Stimulated activated effector memory CD8-positive, alpha-beta T cell treated with anti-CD3 and anti-CD28 coated beads, Interleukin-12 subunit alpha, Interleukin-12 subunit beta, amount 100 ng/mL, for 72 hours (primary cell): ENCODE results near the gene SPDEF.

ENCODE experiments used
- ATAC-seq: fragments of 150-1000 bp; cut with Tn5 transposase; 2 replicates; pipeline ENCODE4 v1.10.0; 2021
- DNase-seq, 2 donors: peaks; one replicate each; pipeline ENCODE4 v3.0.0; 2021 to 2022; ENCODE audit warnings: low spot score in 2 of 2
- H3K27ac Mint-ChIP-seq: one replicate; pipeline ENCODE4 v1.8.0; 2022; ENCODE audit warnings: mild to moderate bottlenecking, mixed read lengths
- H3K36me3 Mint-ChIP-seq: one replicate; pipeline ENCODE4 v1.8.0; 2022; ENCODE audit warnings: mild to moderate bottlenecking, mixed read lengths
- H3K4me1 Mint-ChIP-seq: one replicate; pipeline ENCODE4 v1.8.0; 2022; ENCODE audit warnings: mixed read lengths
- H3K4me3 Mint-ChIP-seq: one replicate; pipeline ENCODE4 v1.8.0; 2022; ENCODE audit warnings: mild to moderate bottlenecking, mixed read lengths
- H3K9me3 Mint-ChIP-seq: one replicate; pipeline ENCODE4 v1.8.0; 2022; ENCODE audit warnings: mixed read lengths

Gene SPDEF

DNA sequence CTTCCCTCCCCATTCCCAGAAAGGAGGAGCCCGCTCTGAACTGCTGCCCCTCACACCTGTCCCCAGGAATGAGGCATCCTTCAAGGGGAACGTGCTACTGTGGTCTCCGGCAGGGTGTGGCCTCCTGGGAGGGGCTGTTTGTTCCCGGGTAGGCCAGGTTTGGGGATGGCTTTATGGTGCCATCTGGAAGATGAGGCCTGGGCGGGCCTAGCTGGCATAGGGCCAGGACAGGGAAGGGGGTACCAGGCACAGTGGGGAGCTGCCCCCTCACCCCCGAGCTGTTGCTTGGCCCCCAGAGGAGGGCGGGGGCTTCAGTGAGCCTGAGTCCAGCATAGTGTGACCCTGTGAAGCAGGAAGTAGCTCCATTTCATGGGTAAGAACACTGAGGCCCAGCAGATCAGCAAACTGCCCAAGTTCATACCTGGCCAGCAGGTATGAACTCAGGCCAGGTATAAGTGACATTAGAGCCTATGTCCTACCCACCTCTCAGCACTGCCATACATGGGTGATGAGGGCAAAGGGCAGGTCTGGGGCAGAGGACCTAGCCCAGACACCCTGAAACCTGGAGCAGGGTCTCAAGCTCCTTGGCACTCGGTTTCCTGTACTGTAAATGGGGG lies 17.5 kb upstream of the SPDEF start:
- H3K9me3 Mint-ChIP-seq: no peaks in the 10 kb centered on the region
- peaks cover 12% of the 10 kb centered on the region for H3K36me3 Mint-ChIP-seq
- no peak for ATAC-seq
- H3K27ac Mint-ChIP-seq: no peak overlapping the region
- no peak for DNase-seq
- H3K4me3 Mint-ChIP-seq: no peak overlapping the region
- H3K4me1 Mint-ChIP-seq: peaks cover 7% of the 10 kb centered on the region

DNA sequence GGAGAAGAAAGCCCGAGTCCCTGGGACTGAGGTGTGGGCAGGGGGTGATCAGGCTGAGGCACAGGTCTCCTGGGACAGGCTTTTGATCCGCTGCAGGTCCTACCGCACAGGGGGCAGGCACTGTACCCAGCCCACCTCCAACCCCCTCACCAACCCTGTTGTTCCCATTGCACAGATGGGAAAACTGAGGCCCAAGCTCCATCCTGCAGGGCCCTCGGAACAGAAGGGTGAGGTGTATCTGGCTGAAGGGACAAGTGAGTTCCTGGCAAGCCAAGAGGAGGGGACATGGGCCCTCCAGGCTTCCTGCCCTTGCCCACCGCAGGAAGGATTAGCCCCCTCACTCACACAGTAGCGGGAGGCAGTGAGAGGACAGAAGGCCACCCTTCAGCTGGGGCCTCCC lies 16.5 kb upstream of the SPDEF start:
- Mint-ChIP-seq H3K36me3 (peaks cover 12% of the 10 kb centered on the region), H3K4me1 (peaks cover 7% of the 10 kb centered on the region), H3K27ac (no peak overlapping the region), H3K4me3 (no peak overlapping the region), H3K9me3 (no peaks in the 10 kb centered on the region)
- ATAC-seq (no peak), DNase-seq (no peak)

DNA sequence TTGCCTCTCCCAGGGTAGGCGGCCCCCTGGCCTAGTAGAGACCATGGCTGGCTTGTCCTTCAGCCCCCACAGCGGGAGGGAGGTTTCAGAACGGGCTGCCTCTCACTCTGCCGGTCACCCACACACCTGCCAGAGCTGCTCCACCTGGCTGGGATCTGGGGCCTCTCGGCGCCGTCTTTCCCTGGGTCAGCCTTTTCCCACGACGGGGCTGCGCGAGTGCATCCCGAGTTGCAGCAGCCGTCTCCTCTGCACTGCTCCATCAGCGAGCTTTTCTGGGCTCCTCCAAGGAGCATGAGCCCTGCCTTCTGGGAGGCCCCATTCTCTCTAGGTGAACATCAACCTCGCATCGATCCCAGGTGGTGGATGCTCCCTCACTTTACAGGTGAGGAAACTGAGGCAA lies 15.9 kb upstream of the SPDEF start:
- Mint-ChIP-seq H3K4me1 (peaks cover 7% of the 10 kb centered on the region), H3K27ac (no peak overlapping the region), H3K9me3 (no peaks in the 10 kb centered on the region), H3K4me3 (no peak overlapping the region), H3K36me3 (peaks cover 12% of the 10 kb centered on the region)
- no peak for DNase-seq
- ATAC-seq: no peak

DNA sequence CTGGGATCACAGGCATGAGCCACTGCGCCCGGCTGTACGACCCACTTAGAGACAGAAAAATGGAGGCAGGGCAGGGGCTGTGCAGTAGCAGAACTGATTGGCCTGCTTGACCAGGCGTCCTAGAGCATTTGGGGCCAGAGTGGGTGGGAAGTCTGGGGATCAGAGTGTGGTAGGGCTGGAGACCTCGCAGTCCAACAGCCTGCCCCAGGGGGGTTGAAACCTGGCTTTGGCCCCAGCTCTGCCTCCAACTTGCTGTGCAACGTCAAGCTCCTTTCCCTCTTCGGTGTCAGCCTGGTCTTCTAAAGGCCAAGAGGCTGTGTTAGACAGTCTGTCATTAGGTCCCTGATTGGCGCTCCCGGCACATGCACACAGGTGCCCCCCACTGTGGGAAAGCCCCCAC lies 15.3 kb upstream of the SPDEF start:
- ATAC-seq: no peak
- Mint-ChIP-seq H3K4me3 (no peak overlapping the region), H3K36me3 (peaks cover 12% of the 10 kb centered on the region), H3K9me3 (no peaks in the 10 kb centered on the region), H3K4me1 (peaks cover 4% of the 10 kb centered on the region), H3K27ac (no peak overlapping the region)
- DNase-seq: no peak

DNA sequence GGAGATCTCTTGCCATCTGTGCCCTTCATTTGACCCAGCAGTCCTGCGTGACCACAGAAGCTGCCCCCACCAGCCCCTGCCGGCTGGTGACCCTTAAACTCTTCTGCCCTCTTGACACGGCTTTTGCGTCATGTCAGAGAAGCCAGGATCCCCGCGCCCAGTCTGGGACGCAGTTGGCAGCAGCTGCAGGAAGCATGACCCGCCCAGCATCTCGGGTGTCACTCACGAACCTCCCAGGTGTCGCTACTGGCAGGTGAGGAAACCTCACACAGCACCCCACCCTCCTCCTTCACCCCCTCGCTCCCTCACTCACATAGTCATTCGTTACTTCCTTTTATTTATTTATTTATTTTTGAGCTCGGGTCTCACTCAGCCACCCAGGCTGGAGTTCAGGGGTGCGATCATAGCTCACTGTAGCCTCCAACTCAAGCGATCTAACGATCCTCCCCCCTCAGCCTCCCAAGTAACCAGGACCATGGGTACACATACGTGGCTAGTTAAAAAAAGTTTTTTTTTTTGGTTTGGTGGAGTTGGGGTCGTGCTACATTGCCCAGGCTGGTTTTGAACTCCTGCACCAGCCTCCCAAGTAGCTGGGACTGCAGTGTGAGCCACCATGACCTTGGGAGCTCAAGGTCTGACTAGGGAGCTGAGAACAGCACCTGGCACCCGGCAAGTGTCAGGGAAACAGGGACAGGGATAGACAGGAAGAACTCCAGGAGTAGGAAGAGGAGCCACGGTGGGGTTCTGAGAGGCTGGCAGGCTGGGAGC lies 14.1 kb upstream of the SPDEF start:
- H3K36me3 Mint-ChIP-seq: peaks cover 5% of the 10 kb centered on the region
- ATAC-seq (no peak), DNase-seq (no peak)
- H3K9me3 Mint-ChIP-seq: no peaks in the 10 kb centered on the region
- no peak overlapping the region for H3K27ac Mint-ChIP-seq
- H3K4me1 Mint-ChIP-seq: no peaks in the 10 kb centered on the region
- H3K4me3 Mint-ChIP-seq: no peak overlapping the region

DNA sequence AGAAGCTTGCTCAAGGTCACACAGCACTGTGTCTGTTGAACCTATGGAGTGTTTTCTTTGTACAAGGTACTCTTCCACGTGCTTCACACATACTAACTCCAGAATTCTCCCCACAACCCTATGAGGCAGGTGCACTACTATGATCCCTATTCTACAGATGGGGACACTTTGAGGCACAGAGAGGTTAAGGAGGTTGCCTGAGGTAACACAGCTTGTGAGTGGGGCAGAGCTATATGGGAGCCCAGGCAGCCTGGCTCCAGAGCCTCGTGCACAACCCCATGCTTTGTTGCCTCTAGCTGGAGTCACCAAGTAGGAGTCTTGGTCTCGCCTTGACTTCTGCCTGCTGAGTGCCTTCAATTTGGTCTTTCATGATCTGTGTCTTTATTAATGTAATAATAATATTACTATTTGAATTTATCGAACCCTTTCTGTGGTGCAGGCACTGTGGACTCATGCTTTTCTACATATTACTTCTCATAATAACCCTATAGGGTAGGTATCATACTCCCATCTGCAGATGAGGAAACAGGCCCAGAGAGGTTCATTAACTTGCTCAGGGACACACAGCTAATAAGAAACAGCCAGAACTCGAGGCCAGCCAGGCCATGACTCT lies 13.3 kb upstream of the SPDEF start:
- ATAC-seq (no peak), DNase-seq (no peak)
- H3K4me3 Mint-ChIP-seq: no peak overlapping the region
- no peaks in the 10 kb centered on the region for H3K9me3 Mint-ChIP-seq
- peaks cover 5% of the 10 kb centered on the region for H3K36me3 Mint-ChIP-seq
- no peaks in the 10 kb centered on the region for H3K4me1 Mint-ChIP-seq
- H3K27ac Mint-ChIP-seq: no peak overlapping the region

DNA sequence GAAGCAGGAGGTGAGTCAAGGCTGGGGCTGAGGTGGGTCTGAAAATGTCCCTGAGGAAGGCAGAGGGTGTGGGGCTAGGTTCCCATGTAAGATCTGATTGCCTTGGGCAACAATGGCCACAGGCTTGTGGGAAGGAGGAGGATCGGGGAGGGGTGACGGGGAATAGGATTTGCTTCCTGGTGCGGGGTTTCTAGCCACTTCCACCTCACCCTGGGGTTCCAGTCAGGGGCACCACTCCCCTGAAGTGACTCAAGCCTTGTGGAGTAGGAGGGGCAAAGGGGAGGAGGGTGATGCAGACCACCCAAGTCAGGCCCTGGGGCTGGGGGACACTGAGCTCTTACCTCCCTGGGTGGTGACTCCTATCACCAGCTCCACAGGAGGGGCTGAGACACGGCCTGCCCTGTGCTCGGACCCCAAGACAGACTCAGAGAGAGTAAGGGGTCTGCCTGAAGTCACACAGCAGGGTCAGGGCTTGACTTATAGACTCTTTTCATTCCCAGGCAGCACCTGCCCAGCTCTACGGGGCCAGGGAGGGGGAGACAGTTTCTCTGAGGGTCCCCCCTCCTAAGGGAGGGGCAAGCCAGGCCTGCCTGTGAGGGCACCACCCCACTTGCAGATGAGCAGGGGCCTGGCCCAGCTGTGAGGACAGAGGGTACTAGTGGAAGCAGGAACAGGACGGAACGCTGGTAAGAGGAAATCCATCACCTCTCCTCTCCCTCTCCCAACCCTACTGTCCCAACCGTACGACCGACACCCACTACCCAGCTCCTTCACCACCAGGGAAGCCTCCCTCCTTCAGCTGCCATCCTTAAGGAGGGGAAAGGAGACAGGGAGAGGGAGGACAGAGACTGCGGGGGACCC lies 12.4 kb upstream of the SPDEF start:
- H3K9me3 Mint-ChIP-seq: no peaks in the 10 kb centered on the region
- ATAC-seq (peak; percentile 6), DNase-seq (no peak)
- H3K27ac Mint-ChIP-seq: peak overlapping the region; percentile 14
- no peaks in the 10 kb centered on the region for H3K4me1 Mint-ChIP-seq
- no peak overlapping the region for H3K4me3 Mint-ChIP-seq
- peaks cover 5% of the 10 kb centered on the region for H3K36me3 Mint-ChIP-seq

DNA sequence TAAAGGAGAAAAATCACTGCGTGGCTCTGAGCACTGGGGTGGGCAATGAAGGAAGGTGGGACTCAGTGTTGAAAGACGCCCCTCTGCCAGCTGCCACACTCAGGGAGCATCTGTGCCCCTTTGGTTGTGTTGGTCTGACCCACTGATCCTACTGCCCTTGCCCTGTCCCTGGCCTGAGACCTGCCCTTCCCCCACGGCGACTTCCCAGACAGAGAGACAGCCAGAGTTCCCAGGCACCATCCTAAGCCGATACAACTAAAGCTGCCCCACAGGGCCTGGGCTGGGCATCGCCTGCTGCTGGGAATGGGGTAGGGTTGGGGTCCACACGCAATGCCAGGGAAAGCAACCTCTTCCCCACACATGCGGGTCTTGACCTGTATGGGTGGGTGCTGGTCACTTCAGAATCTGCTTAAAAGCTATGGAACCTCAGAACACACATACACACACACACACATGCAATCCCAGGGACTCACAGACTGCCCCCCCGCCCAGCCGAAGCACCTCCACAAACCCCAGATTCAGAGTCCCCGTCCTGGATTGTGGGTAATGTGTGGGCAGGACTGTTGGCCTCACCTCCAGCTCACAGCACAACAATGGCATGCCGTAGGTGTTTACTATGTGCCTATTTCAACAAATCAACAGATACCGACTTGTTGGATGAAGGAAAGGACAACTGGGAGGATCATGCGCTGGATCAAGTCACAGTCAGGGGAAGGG lies 10.9 kb upstream of the SPDEF start:
- ATAC-seq: no peak
- no peaks in the 10 kb centered on the region for H3K4me1 Mint-ChIP-seq
- H3K4me3 Mint-ChIP-seq: no peak overlapping the region
- no peaks in the 10 kb centered on the region for H3K9me3 Mint-ChIP-seq
- no peak for DNase-seq
- H3K27ac Mint-ChIP-seq: no peak overlapping the region
- no peaks in the 10 kb centered on the region for H3K36me3 Mint-ChIP-seq

DNA sequence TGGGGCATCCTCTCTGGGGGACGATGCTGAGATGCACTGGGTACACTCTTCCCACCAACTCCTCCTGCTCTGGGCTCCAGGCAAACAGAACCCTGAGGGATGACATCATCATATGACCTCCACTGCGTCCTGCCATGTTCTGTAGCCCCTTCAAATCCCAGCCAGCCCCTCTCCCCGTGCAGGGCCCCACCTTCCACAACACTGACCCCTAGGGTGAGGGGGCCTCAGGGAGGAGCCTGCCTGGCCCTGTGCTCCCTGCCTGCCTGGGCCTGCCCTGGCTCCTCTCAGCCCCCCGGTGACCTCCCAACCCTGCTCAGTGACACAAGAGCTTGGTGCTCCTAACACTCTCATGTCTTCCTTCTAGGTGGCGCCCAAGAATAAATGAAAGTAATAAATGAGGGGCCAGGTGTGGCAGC lies 9.6 kb upstream of the SPDEF start:
- H3K4me3 Mint-ChIP-seq: no peak overlapping the region
- H3K4me1 Mint-ChIP-seq: no peaks in the 10 kb centered on the region
- ATAC-seq: no peak
- H3K27ac Mint-ChIP-seq: no peak overlapping the region
- H3K9me3 Mint-ChIP-seq: no peaks in the 10 kb centered on the region
- H3K36me3 Mint-ChIP-seq: no peaks in the 10 kb centered on the region
- no peak for DNase-seq

DNA sequence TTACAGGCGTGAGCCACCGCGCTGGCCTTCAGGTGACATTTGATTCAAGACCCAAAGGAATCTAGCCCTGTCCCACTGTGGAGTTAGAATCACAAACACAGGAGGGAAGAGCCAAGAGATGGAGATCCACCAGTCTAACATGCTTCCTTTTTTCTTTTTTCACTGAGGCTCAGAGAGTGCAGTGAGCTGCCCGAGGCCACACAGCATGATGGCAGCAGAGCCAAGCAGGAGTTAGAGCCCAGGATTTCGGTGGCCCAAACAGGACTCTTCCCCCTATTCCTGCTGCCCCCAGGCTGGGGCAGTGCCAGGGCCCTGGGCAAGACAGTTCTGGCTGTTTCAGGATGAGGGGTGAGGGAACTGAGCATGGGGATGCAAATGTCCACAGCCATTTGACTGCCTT lies 8.1 kb upstream of the SPDEF start:
- no peaks in the 10 kb centered on the region for H3K4me1 Mint-ChIP-seq
- ATAC-seq (no peak), DNase-seq (no peak)
- H3K4me3 Mint-ChIP-seq: no peak overlapping the region
- no peaks in the 10 kb centered on the region for H3K9me3 Mint-ChIP-seq
- H3K36me3 Mint-ChIP-seq: no peaks in the 10 kb centered on the region
- no peak overlapping the region for H3K27ac Mint-ChIP-seq

DNA sequence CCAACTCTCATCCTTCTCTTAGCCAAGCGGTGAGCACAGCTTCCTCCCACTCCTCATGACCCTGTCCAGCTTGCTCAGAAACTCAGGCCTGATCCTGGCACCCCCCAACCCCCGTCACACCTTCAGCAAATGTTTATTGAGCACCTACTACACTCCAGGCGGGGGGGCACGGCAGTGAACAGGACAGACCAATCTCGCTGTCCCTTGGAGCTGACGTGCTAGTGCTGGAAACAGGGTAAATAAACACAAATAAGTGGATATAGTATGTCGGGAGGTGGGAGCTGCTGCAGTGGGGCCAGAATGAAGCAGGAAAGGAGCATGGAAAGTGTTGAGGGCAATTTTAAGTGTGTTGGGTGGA lies 7.4 kb upstream of the SPDEF start:
- no peak overlapping the region for H3K27ac Mint-ChIP-seq
- ATAC-seq: no peak
- H3K36me3 Mint-ChIP-seq: no peaks in the 10 kb centered on the region
- no peak for DNase-seq
- no peaks in the 10 kb centered on the region for H3K4me1 Mint-ChIP-seq
- H3K4me3 Mint-ChIP-seq: no peak overlapping the region
- H3K9me3 Mint-ChIP-seq: no peaks in the 10 kb centered on the region

DNA sequence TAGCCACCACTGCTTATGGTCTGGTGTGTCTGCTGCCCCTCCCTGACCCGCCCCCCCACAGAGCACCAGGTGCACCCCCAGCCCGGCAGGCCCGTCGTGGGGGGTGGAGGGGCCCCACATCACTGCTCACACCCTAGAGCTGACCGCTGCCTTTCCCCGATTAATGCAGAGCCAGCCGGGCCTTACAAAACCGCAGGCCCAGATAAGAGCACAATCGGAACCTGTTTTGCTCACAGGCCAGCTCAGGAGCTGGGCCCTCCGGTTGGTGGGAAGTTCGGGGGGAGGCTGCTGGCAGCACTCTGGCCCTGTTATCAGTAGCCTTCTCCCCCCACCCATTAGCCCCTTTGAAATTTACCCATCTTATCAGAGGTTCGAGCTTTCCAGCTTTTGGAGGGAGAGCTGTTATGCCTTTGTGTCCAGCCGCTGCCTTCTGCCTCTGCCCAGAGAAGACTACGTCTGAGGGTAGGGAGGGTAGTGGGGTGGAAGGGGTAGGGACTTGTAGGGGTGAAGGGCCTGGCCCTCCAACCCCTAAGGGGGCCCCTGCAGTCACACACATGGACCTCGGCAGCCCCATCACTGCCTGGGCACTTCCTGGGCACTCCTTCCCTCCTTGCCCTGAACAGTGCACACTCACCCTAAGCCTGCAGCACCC lies 6.9 kb upstream of the SPDEF start:
- DNase-seq (no peak), ATAC-seq (no peak)
- no peaks in the 10 kb centered on the region for H3K4me1 Mint-ChIP-seq
- H3K9me3 Mint-ChIP-seq: no peaks in the 10 kb centered on the region
- H3K4me3 Mint-ChIP-seq: no peak overlapping the region
- H3K36me3 Mint-ChIP-seq: no peaks in the 10 kb centered on the region
- no peak overlapping the region for H3K27ac Mint-ChIP-seq

DNA sequence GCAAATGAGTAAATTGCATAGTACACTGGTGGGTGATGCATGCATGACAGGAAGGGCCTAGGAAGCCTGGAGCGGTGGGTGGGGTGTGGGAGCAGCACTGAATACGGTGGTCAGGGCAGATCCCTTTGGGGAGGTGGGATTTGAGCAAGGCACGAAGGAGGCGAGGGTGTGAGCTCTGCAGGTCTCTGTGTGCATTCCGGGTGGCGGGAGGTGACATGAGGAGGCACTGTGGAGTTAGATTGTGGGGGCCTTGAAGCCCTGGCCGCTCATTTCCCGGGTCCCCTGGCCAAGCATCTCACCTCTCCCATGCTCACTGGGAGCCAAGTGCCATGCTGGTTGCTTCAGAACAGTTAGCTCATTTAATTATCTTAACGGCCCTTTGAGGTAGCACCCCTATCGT lies 6.2 kb upstream of the SPDEF start:
- H3K9me3 Mint-ChIP-seq: no peaks in the 10 kb centered on the region

DNA sequence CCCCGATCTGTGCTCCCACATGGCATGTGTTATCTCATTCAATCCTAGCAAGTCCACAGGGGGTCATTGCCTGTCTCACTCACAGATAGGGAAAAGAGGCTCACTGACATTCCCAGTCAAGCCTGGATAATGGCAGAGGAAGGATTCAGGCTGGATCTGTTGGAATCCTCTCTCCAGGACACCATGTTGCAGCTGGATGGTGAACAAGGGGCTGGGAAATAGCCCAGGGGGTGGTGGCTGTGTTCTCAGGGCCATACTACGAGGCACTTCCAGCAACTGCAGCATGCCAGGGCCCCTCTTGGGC lies 5.0 kb upstream of the SPDEF start:
- ATAC-seq: no peak
- H3K4me3 Mint-ChIP-seq: no peak overlapping the region
- H3K27ac Mint-ChIP-seq: no peak overlapping the region
- no peak for DNase-seq
- H3K36me3 Mint-ChIP-seq: no peaks in the 10 kb centered on the region
- H3K4me1 Mint-ChIP-seq: no peaks in the 10 kb centered on the region
- no peaks in the 10 kb centered on the region for H3K9me3 Mint-ChIP-seq

More for the DNA sequence above, 6.2 kb upstream of the SPDEF start:
- no peak for DNase-seq
- Mint-ChIP-seq H3K36me3 (no peaks in the 10 kb centered on the region), H3K27ac (no peak overlapping the region), H3K4me3 (no peak overlapping the region), H3K4me1 (no peaks in the 10 kb centered on the region)
- ATAC-seq: no peak
